Measurements from ENCODE around the gene PTPRN2. TPM values are rescaled to one million over a fixed set of nuclear protein-coding genes. Genes with fewer than 3 reads are reported as not detected.

The PTPRN2 gene
- total and polyA plus RNA-seq, 8 donors, result 4.9 to 136 (median 46.8) TPM

GRCh38 chr7:158362912-158363905, 224.4 kb downstream of the PTPRN2 start:
- Histone ChIP-seq H3K4me3 (no peak overlapping the region), H3K9me3 (no peaks in the 10 kb centered on the region), H3K27me3 (no peaks in the 10 kb centered on the region), H3K27ac (no peak overlapping the region), H3K36me3 (no peaks in the 10 kb centered on the region), H3K4me1 (no peaks in the 10 kb centered on the region)
- TF ChIP-seq POLR2AphosphoS5 (IDR thresholded peaks at IDR 0.05) (no peak), CTCF (IDR thresholded peaks at IDR 0.05) (no peak), EP300 (IDR thresholded peaks at IDR 0.05) (no peak), POLR2A (IDR thresholded peaks at IDR 0.05) (no peak)
- intact Hi-C loops (cut with DNase I; ENCODE audit: low total_unique reads), result no loop called here
- WGBS, 5 donors, result 79 to 84% (median 82%) methylated on average over 30 to 40 of the region's 40 CpGs
- no peak for DNase-seq

DNA sequence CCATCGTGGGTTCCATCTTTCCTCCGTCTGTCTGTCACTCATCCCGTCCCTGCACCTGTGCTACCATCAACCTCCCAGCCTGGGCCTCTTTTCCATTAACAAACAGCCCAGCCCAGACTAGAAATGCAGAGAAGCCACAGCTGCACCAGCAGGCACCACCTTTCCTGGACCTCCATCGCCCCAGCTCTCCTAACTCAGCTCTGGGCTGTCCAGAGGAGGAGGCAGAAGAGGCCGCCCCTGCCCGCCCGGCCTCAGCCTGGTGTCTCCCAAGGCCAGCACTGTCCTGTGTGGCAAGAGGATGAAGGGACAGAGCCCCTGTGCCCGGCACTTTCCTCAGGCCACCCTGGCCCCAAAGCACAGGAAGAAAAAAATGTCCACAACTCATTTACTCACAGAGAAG, 225.6 kb downstream of the PTPRN2 start:
- intact Hi-C loops (cut with DNase I; ENCODE audit: low total_unique reads), result no loop called here
- Histone ChIP-seq H3K27me3 (no peaks in the 10 kb centered on the region), H3K27ac (no peak overlapping the region), H3K9me3 (no peaks in the 10 kb centered on the region), H3K36me3 (no peaks in the 10 kb centered on the region), H3K4me3 (no peak overlapping the region), H3K4me1 (no peaks in the 10 kb centered on the region)
- 83 to 93% (median 88%) methylated on average over 8 of the region's 8 CpGs for WGBS, 5 donors
- DNase-seq, result no peak
- TF ChIP-seq POLR2A (IDR thresholded peaks at IDR 0.05) (no peak), EP300 (IDR thresholded peaks at IDR 0.05) (no peak), POLR2AphosphoS5 (IDR thresholded peaks at IDR 0.05) (no peak), CTCF (IDR thresholded peaks at IDR 0.05) (no peak)

DNA sequence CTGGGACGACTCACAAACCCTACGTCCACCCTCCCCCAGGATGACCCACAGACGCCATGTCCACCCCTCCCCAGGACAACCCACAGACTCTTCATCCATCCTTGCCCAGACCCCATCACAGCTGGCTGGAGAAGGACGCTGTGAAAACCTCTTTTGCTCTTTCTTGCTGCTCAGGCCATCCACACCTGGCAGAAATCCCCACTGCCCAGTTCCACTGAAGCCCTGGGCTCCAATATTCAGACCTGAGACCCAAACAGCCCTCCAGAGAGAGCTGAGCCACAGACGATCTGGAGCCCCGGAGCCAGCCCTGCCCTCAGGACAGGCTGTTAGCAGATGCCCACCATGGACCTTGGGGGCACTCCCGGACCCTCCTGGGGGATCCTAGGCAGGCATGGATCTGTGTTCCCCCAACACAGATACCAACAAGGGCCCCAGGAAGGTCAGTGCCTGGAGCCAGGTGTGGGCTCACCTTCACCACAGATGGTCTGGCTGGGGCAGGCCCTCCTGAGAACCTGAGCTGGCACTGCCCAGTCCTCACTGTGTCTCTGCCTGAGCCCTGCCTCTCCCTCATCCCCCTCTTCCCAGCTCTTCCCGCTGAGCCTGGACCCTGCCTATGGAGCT, 226.2 kb downstream of the PTPRN2 start:
- no peak overlapping the region for H3K27ac ChIP-seq
- no peaks in the 10 kb centered on the region for H3K9me3 ChIP-seq
- H3K27me3 ChIP-seq, result no peaks in the 10 kb centered on the region
- no peak for DNase-seq
- no peak for TF ChIP-seq POLR2AphosphoS5 (IDR thresholded peaks at IDR 0.05)
- no peak for TF ChIP-seq EP300 (IDR thresholded peaks at IDR 0.05)
- no peak for TF ChIP-seq POLR2A (IDR thresholded peaks at IDR 0.05)
- TF ChIP-seq CTCF (IDR thresholded peaks at IDR 0.05), result no peak
- no peaks in the 10 kb centered on the region for H3K36me3 ChIP-seq
- H3K4me3 ChIP-seq, result no peak overlapping the region
- WGBS, 5 donors, result 64 to 90% (median 77%) methylated on average over 5 to 8 of the region's 8 CpGs
- intact Hi-C loops (cut with DNase I; ENCODE audit: low total_unique reads), result no loop called here
- H3K4me1 ChIP-seq, result no peaks in the 10 kb centered on the region

GRCh38 chr7:158358926-158359645, 228.5 kb downstream of the PTPRN2 start:
- Histone ChIP-seq H3K4me3 (no peak overlapping the region), H3K27me3 (no peaks in the 10 kb centered on the region), H3K4me1 (peaks cover 0 to 4% (median 0%) of the 10 kb centered on the region in 4 donors), H3K36me3 (no peaks in the 10 kb centered on the region), H3K27ac (no peak overlapping the region), H3K9me3 (peaks cover 0 to 18% (median 11%) of the 10 kb centered on the region in 4 donors)
- no peak for DNase-seq
- intact Hi-C loops (cut with DNase I; ENCODE audit: low total_unique reads), result no loop called here
- TF ChIP-seq POLR2AphosphoS5 (IDR thresholded peaks at IDR 0.05), result no peak
- TF ChIP-seq CTCF (IDR thresholded peaks at IDR 0.05), result no peak
- TF ChIP-seq POLR2A (IDR thresholded peaks at IDR 0.05), result no peak
- TF ChIP-seq EP300 (IDR thresholded peaks at IDR 0.05), result no peak
- WGBS, 5 donors, result 85 to 93% (median 87%) methylated on average over 16 of the region's 16 CpGs
